ENCODE measurements around the gene SMYD3.

Gene SMYD3

GRCh38 chr1:246104927-246105326 is 402.2 kb downstream of the SMYD3 start:
- Histone ChIP-seq H3K4me3 (no peak overlapping the region), H3K27ac (no peak overlapping the region)
- no peak for TF ChIP-seq CTCF (IDR thresholded peaks at IDR 0.05)
- no peak for DNase-seq (ENCODE audit: low spot score)

- TF ChIP-seq CTCF (IDR thresholded peaks at IDR 0.05): no peak
- Histone ChIP-seq H3K4me3 (no peak overlapping the region), H3K27ac (no peak overlapping the region)
- DNase-seq (ENCODE audit: low spot score): no peak
Measured at GRCh38 chr1:246099570-246099969, 407.5 kb downstream of the SMYD3 start.

- no peak overlapping the region for H3K4me3 ChIP-seq
- no peak for TF ChIP-seq CTCF (IDR thresholded peaks at IDR 0.05)
Measured at GRCh38 chr1:246096356-246096755, 410.7 kb downstream of the SMYD3 start.

GRCh38 chr1:246095443-246095842 is 411.6 kb downstream of the SMYD3 start:
- Histone ChIP-seq H3K4me3 (no peak overlapping the region), H3K27ac (no peak overlapping the region)
- DNase-seq (ENCODE audit: low spot score): no peak
- TF ChIP-seq CTCF (IDR thresholded peaks at IDR 0.05): no peak

More at GRCh38 chr1:246096356-246096755, 410.7 kb downstream of the SMYD3 start:
- no peak for DNase-seq (ENCODE audit: low spot score)
- no peak overlapping the region for H3K27ac ChIP-seq

GRCh38 chr1:246093230-246093629 is 413.8 kb downstream of the SMYD3 start:
- no peak for TF ChIP-seq CTCF (IDR thresholded peaks at IDR 0.05)
- Histone ChIP-seq H3K27ac (no peak overlapping the region), H3K4me3 (no peak overlapping the region)
- no peak for DNase-seq (ENCODE audit: low spot score)

- no peak overlapping the region for H3K4me3 ChIP-seq
- no peak for TF ChIP-seq CTCF (IDR thresholded peaks at IDR 0.05)
Measured at GRCh38 chr1:246092136-246092535, 414.9 kb downstream of the SMYD3 start.

GRCh38 chr1:246091477-246091876 is 415.6 kb downstream of the SMYD3 start:
- Histone ChIP-seq H3K27ac (no peak overlapping the region), H3K4me3 (no peak overlapping the region)
- no peak for TF ChIP-seq CTCF (IDR thresholded peaks at IDR 0.05)
- no peak for DNase-seq (ENCODE audit: low spot score)

More at GRCh38 chr1:246092136-246092535, 414.9 kb downstream of the SMYD3 start:
- DNase-seq (ENCODE audit: low spot score): no peak
- no peak overlapping the region for H3K27ac ChIP-seq

Measured in coronary artery (tissue), 2 donors.